Neural cell (in vitro differentiated cells): ENCODE data around the gene TBC1D23.

ENCODE experiments used
- CTCF ChIP-seq: fragments of 450-650 bp; IDR thresholded peaks from 2 replicates; pipeline ENCODE4 v1.5.1; 2014; ENCODE audit warnings: antibody characterized with exemption, mild to moderate bottlenecking, moderate library complexity; ENCODE audit not compliant: poor library complexity, severe bottlenecking
- EP300 ChIP-seq: fragments of 450-650 bp; conservative IDR thresholded peaks from 2 replicates; pipeline ENCODE4 v1.6.1; 2014; ENCODE audit warnings: antibody characterized with exemption, mild to moderate bottlenecking, moderate library complexity; ENCODE audit not compliant: poor library complexity, severe bottlenecking
- EZH2 ChIP-seq: fragments of 200-600, 300-800 bp; shearing (Covaris generic), sonication (generic); IDR thresholded peaks from 2 replicates; pipeline ENCODE4 v1.6.1; 2014; ENCODE audit warnings: antibody characterized with exemption, low read length, borderline replicate concordance, mild to moderate bottlenecking; ENCODE audit not compliant: insufficient read depth, poor library complexity, severe bottlenecking
- MXI1 ChIP-seq: fragments of 450-650 bp; conservative IDR thresholded peaks from 2 replicates; pipeline ENCODE4 v1.6.1; 2014; ENCODE audit warnings: antibody characterized with exemption, mild to moderate bottlenecking; ENCODE audit not compliant: poor library complexity, severe bottlenecking
- POLR2AphosphoS5 ChIP-seq: IDR thresholded peaks from 2 replicates; pipeline ENCODE4 v1.6.1; 2012
- RAD21 ChIP-seq: fragments of 450-650 bp; conservative IDR thresholded peaks from 2 replicates; pipeline ENCODE4 v1.6.1; 2014; ENCODE audit warnings: antibody characterized with exemption, mild to moderate bottlenecking, moderate library complexity
- SMC3 ChIP-seq: fragments of 450-650 bp; conservative IDR thresholded peaks from 2 replicates; pipeline ENCODE4 v1.6.1; 2014; ENCODE audit warnings: antibody characterized with exemption, mild to moderate bottlenecking, moderate library complexity; ENCODE audit not compliant: poor library complexity
- TAF1 ChIP-seq: IDR thresholded peaks from 2 replicates; pipeline ENCODE4 v1.6.1; 2012; ENCODE audit warnings: low read depth
- TF ChIP-seq, protein P1 (sequence below): IDR thresholded peaks from 2 replicates; pipeline ENCODE4 v1.6.1; 2012; ENCODE audit warnings: borderline replicate concordance

DNA sequence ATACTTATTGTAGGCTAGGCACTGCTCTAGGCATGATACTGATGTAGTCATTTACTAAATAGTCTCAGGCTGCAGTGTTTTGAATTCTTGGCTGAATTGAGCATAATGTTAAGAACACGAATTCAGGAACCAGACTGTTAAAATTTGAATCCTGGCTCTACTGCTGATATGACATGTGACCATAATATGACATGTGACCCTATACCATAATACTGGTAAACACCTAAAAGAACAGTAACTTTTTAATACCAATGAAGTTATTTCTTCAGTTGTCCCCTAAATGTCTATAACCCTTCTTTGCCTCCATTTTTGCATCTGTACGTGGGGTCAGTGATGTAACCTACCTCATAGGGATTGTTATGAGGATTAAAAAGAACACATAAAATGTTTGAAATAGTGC, 18.1 kb downstream of the TBC1D23 start:
- TF ChIP-seq CTCF (no peak), EP300 (no peak), RAD21 (no peak), EZH2 (no peak), SMC3 (no peak), POLR2AphosphoS5 (no peak), TAF1 (no peak), MXI1 (no peak)
- TF ChIP-seq, protein P1, sequence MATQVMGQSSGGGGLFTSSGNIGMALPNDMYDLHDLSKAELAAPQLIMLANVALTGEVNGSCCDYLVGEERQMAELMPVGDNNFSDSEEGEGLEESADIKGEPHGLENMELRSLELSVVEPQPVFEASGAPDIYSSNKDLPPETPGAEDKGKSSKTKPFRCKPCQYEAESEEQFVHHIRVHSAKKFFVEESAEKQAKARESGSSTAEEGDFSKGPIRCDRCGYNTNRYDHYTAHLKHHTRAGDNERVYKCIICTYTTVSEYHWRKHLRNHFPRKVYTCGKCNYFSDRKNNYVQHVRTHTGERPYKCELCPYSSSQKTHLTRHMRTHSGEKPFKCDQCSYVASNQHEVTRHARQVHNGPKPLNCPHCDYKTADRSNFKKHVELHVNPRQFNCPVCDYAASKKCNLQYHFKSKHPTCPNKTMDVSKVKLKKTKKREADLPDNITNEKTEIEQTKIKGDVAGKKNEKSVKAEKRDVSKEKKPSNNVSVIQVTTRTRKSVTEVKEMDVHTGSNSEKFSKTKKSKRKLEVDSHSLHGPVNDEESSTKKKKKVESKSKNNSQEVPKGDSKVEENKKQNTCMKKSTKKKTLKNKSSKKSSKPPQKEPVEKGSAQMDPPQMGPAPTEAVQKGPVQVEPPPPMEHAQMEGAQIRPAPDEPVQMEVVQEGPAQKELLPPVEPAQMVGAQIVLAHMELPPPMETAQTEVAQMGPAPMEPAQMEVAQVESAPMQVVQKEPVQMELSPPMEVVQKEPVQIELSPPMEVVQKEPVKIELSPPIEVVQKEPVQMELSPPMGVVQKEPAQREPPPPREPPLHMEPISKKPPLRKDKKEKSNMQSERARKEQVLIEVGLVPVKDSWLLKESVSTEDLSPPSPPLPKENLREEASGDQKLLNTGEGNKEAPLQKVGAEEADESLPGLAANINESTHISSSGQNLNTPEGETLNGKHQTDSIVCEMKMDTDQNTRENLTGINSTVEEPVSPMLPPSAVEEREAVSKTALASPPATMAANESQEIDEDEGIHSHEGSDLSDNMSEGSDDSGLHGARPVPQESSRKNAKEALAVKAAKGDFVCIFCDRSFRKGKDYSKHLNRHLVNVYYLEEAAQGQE, result no peak
